ENCODE data around the gene ABCC6.
A peak's percentile ranks its signal among the peaks of the same experiment; 100 is the strongest.
"Not testable (repeated sequence)": the region's sequence is repeated elsewhere in the genome, so short reads cannot be mapped to it uniquely, and the experiment has no call there.

ABCC6 gene

DNA sequence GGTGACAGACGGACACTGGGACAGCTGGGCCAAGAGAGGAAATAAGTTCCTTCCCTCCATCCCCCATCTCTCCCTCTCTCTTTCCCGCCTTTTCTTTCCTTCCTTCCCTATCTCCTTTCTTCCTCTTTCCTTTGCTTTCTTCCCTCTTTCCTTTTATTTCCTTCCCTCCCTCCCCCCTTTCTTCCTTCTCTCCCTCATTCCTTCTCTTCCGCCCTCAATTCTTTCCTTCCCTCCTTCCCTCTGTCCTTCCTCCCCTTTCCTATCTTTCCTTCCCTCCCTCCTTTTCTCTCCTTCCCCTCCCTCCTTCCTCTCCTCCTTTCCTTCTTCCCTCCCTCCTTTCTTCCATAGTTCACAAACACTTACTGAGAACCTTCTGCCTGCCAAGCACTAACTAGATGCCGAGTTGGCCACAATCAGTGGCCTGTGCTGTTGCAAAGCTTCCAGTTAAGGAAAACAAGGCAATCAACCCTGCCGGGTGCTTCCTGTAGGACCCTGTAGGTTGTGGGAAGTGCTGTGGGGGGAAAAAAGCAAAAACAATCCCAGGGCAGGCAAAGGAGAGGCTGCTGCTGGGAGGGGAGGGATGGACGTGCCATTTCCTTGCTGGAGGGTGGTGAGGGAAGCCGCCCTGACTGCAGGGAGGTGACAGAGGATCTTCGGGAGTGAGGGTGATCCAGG lies 31.7 kb downstream of the ABCC6 start:
- Histone ChIP-seq H2BK5ac (ENCODE audit: low read length) (no peak overlapping the region), H3K27ac (replicated peaks; ENCODE audit: low read length) (no peak overlapping the region), H4K91ac (ENCODE audit: low read depth, low read length, poor library complexity) (no peak overlapping the region), H3K14ac (ENCODE audit: low read length) (no peak overlapping the region), H3K4me1 (ENCODE audit: control insufficient read depth in 2 of 2, insufficient read depth in 1 of 2, low read depth in 1 of 2, low read length in 2 of 2) (no peaks in the 10 kb centered on the region), H2BK15ac (ENCODE audit: low read length) (no peak overlapping the region), H3K36me3 (replicated peaks in 1 of 2; ENCODE audit: control insufficient read depth in 2 of 2, insufficient read depth in 2 of 2, low read length in 2 of 2) (no peaks in the 10 kb centered on the region), H3K18ac (ENCODE audit: low read length) (no peak overlapping the region), H2AFZ (ENCODE audit: low read length) (peak overlapping the region; percentile 54), H2AK5ac (ENCODE audit: low read depth, low read length) (no peak overlapping the region), H2BK120ac (ENCODE audit: low read depth, low read length) (no peak overlapping the region), H3K79me1 (ENCODE audit: low read depth, low read length) (no peaks in the 10 kb centered on the region), H3K4me3 (ENCODE audit: low read length in 2 of 2) (no peak overlapping the region), H3K23ac (ENCODE audit: low read depth, low read length, poor library complexity) (no peak overlapping the region), H3K27me3 (ENCODE audit: control insufficient read depth in 3 of 3, insufficient read depth in 3 of 3, low read depth in 1 of 3, low read length in 3 of 3) (peaks cover 0 to 4% (median 0%) of the 10 kb centered on the region in 3 experiments), H3K4me2 (ENCODE audit: insufficient read depth, low read length, poor library complexity, severe bottlenecking) (no peak overlapping the region), H2BK12ac (ENCODE audit: low read length) (no peak overlapping the region), H3K9me3 (replicated peaks in 1 of 2; ENCODE audit: control insufficient read depth in 2 of 2, insufficient read depth in 1 of 2, low read depth in 1 of 2, low read length in 2 of 2) (no peaks in the 10 kb centered on the region), H3K4ac (ENCODE audit: low read length) (no peak overlapping the region), H4K8ac (ENCODE audit: low read depth, low read length) (no peak overlapping the region), H3K9ac (ENCODE audit: low read depth, low read length, poor library complexity) (no peak overlapping the region)
- 100% methylated on average over 1 of the region's 8 CpGs; no CpG with 5 or more reads in 1 of the 2 donors for WGBS, 2 donors (ENCODE audit: extremely low coverage in 2 of 2, insufficient read length in 2 of 2, insufficient replicate concordance in 1 of 2)
- DNase-seq (ENCODE audit: low spot score): no peak

DNA sequence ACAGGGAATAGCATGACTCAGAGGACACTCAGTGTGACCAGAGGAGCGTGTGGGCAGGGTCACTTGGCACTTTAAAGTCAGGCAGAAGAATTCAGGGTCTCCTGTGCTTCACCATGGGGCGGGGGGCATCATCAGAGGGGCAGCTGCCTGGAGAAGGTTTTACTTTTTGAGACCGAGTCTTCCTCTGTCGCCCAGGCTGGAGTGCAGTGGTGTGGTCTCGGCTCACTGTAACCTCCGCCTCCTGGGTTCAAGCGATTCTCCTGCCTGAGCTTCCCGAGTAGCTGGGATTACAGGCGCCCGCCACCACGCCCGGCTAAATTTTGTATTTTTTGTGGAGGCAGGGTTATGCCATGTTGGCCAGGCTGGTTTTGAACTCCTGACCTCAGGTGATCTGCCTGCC lies 32.3 kb downstream of the ABCC6 start:
- not testable (repeated sequence) for H3K14ac ChIP-seq (ENCODE audit: low read length); H3K4me2 ChIP-seq (ENCODE audit: insufficient read depth, low read length, poor library complexity, severe bottlenecking); H3K79me1 ChIP-seq (ENCODE audit: low read depth, low read length); H3K4me3 ChIP-seq (ENCODE audit: low read length in 2 of 2); H3K9me3 ChIP-seq (replicated peaks in 1 of 2; ENCODE audit: control insufficient read depth in 2 of 2, insufficient read depth in 1 of 2, low read depth in 1 of 2, low read length in 2 of 2); H2BK120ac ChIP-seq (ENCODE audit: low read depth, low read length); H3K4me1 ChIP-seq (ENCODE audit: control insufficient read depth in 2 of 2, insufficient read depth in 1 of 2, low read depth in 1 of 2, low read length in 2 of 2); H2BK12ac ChIP-seq (ENCODE audit: low read length); DNase-seq (ENCODE audit: low spot score); H2AFZ ChIP-seq (ENCODE audit: low read length); H3K36me3 ChIP-seq (replicated peaks in 1 of 2; ENCODE audit: control insufficient read depth in 2 of 2, insufficient read depth in 2 of 2, low read length in 2 of 2); H3K27me3 ChIP-seq (ENCODE audit: control insufficient read depth in 3 of 3, insufficient read depth in 3 of 3, low read depth in 1 of 3, low read length in 3 of 3); H3K4ac ChIP-seq (ENCODE audit: low read length); H3K27ac ChIP-seq (replicated peaks; ENCODE audit: low read length); H4K91ac ChIP-seq (ENCODE audit: low read depth, low read length, poor library complexity); H3K9ac ChIP-seq (ENCODE audit: low read depth, low read length, poor library complexity); H2AK5ac ChIP-seq (ENCODE audit: low read depth, low read length); H3K23ac ChIP-seq (ENCODE audit: low read depth, low read length, poor library complexity); H2BK5ac ChIP-seq (ENCODE audit: low read length); H4K8ac ChIP-seq (ENCODE audit: low read depth, low read length); H2BK15ac ChIP-seq (ENCODE audit: low read length); H3K18ac ChIP-seq (ENCODE audit: low read length)
- no CpG with 5 or more reads among the region's 12 CpGs for WGBS, 2 donors (ENCODE audit: extremely low coverage in 2 of 2, insufficient read length in 2 of 2, insufficient replicate concordance in 1 of 2)

DNA sequence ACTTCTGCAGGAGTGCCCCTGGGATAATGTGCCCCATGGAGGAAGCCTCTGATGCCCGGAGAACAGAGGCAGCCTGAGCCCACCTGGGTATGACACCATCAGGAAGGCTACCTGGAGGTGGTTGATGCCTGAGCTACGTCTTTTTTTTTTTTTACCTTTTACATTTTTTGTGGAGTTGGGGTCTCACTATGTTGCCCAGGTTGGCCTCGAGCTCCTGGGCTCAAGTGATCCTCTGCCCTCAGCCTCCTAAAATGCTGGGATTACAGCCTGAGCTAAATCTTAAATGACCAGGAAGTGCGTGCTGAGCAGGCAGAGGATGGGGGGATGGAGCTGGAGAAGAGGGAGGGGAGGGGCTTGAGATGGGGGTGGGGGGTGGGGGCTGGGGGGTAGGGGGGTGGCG lies 32.7 kb downstream of the ABCC6 start:
- H2BK15ac ChIP-seq (ENCODE audit: low read length): no peak overlapping the region
- H3K4ac ChIP-seq (ENCODE audit: low read length): no peak overlapping the region
- no peak overlapping the region for H3K4me2 ChIP-seq (ENCODE audit: insufficient read depth, low read length, poor library complexity, severe bottlenecking)
- H3K4me3 ChIP-seq (ENCODE audit: low read length in 2 of 2): no peak overlapping the region
- no peak overlapping the region for H4K8ac ChIP-seq (ENCODE audit: low read depth, low read length)
- no peak overlapping the region for H3K23ac ChIP-seq (ENCODE audit: low read depth, low read length, poor library complexity)
- no peak overlapping the region for H2BK120ac ChIP-seq (ENCODE audit: low read depth, low read length)
- WGBS, 2 donors (ENCODE audit: extremely low coverage in 2 of 2, insufficient read length in 2 of 2, insufficient replicate concordance in 1 of 2): no CpG with 5 or more reads among the region's 5 CpGs
- H3K36me3 ChIP-seq (replicated peaks in 1 of 2; ENCODE audit: control insufficient read depth in 2 of 2, insufficient read depth in 2 of 2, low read length in 2 of 2): no peaks in the 10 kb centered on the region
- no peak overlapping the region for H2AFZ ChIP-seq (ENCODE audit: low read length)
- H2AK5ac ChIP-seq (ENCODE audit: low read depth, low read length): no peak overlapping the region
- H3K9ac ChIP-seq (ENCODE audit: low read depth, low read length, poor library complexity): no peak overlapping the region
- H4K91ac ChIP-seq (ENCODE audit: low read depth, low read length, poor library complexity): no peak overlapping the region
- H3K27me3 ChIP-seq (ENCODE audit: control insufficient read depth in 3 of 3, insufficient read depth in 3 of 3, low read depth in 1 of 3, low read length in 3 of 3): peaks cover 0 to 4% (median 0%) of the 10 kb centered on the region in 3 experiments
- no peak overlapping the region for H3K27ac ChIP-seq (replicated peaks; ENCODE audit: low read length)
- H3K14ac ChIP-seq (ENCODE audit: low read length): no peak overlapping the region
- no peaks in the 10 kb centered on the region for H3K4me1 ChIP-seq (ENCODE audit: control insufficient read depth in 2 of 2, insufficient read depth in 1 of 2, low read depth in 1 of 2, low read length in 2 of 2)
- DNase-seq (ENCODE audit: low spot score): no peak
- no peak overlapping the region for H2BK5ac ChIP-seq (ENCODE audit: low read length)
- no peak overlapping the region for H3K18ac ChIP-seq (ENCODE audit: low read length)
- H2BK12ac ChIP-seq (ENCODE audit: low read length): no peak overlapping the region
- H3K9me3 ChIP-seq (replicated peaks in 1 of 2; ENCODE audit: control insufficient read depth in 2 of 2, insufficient read depth in 1 of 2, low read depth in 1 of 2, low read length in 2 of 2): no peaks in the 10 kb centered on the region
- no peaks in the 10 kb centered on the region for H3K79me1 ChIP-seq (ENCODE audit: low read depth, low read length)

DNA sequence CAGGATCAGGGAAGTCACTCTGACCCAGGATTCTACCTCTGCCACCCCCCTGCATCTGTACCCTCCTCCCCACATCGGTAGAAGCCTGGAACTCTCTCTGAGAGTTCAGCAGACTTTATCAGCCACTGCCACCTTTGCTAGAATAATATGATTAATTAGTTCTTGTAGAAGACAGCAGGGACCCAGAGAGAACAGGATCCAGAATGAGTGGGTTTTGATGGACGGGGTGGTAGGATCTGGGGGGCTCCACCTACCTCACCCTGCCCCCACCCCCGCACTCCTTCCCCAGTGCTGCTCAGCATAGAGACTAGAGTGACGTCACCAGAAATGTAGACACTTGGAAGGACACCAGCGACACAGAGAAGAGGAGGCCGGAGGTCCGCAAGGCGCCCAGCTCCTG lies 33.5 kb downstream of the ABCC6 start:
- H3K9ac ChIP-seq (ENCODE audit: low read depth, low read length, poor library complexity): no peak overlapping the region
- no peak overlapping the region for H2AFZ ChIP-seq (ENCODE audit: low read length)
- H3K4ac ChIP-seq (ENCODE audit: low read length): no peak overlapping the region
- no peak overlapping the region for H2BK15ac ChIP-seq (ENCODE audit: low read length)
- WGBS, 2 donors (ENCODE audit: extremely low coverage in 2 of 2, insufficient read length in 2 of 2, insufficient replicate concordance in 1 of 2): no CpG with 5 or more reads among the region's 8 CpGs
- H4K91ac ChIP-seq (ENCODE audit: low read depth, low read length, poor library complexity): no peak overlapping the region
- H3K23ac ChIP-seq (ENCODE audit: low read depth, low read length, poor library complexity): no peak overlapping the region
- H3K4me2 ChIP-seq (ENCODE audit: insufficient read depth, low read length, poor library complexity, severe bottlenecking): no peak overlapping the region
- no peak overlapping the region for H3K4me3 ChIP-seq (ENCODE audit: low read length in 2 of 2)
- peaks cover 0 to 4% (median 0%) of the 10 kb centered on the region in 3 experiments for H3K27me3 ChIP-seq (ENCODE audit: control insufficient read depth in 3 of 3, insufficient read depth in 3 of 3, low read depth in 1 of 3, low read length in 3 of 3)
- no peaks in the 10 kb centered on the region for H3K36me3 ChIP-seq (replicated peaks in 1 of 2; ENCODE audit: control insufficient read depth in 2 of 2, insufficient read depth in 2 of 2, low read length in 2 of 2)
- H3K27ac ChIP-seq (replicated peaks; ENCODE audit: low read length): no peak overlapping the region
- H3K18ac ChIP-seq (ENCODE audit: low read length): no peak overlapping the region
- H3K9me3 ChIP-seq (replicated peaks in 1 of 2; ENCODE audit: control insufficient read depth in 2 of 2, insufficient read depth in 1 of 2, low read depth in 1 of 2, low read length in 2 of 2): no peaks in the 10 kb centered on the region
- H2BK5ac ChIP-seq (ENCODE audit: low read length): no peak overlapping the region
- H2BK12ac ChIP-seq (ENCODE audit: low read length): no peak overlapping the region
- no peak overlapping the region for H2BK120ac ChIP-seq (ENCODE audit: low read depth, low read length)
- no peaks in the 10 kb centered on the region for H3K79me1 ChIP-seq (ENCODE audit: low read depth, low read length)
- no peak overlapping the region for H3K14ac ChIP-seq (ENCODE audit: low read length)
- no peak for DNase-seq (ENCODE audit: low spot score)
- H4K8ac ChIP-seq (ENCODE audit: low read depth, low read length): no peak overlapping the region
- H2AK5ac ChIP-seq (ENCODE audit: low read depth, low read length): no peak overlapping the region
- no peaks in the 10 kb centered on the region for H3K4me1 ChIP-seq (ENCODE audit: control insufficient read depth in 2 of 2, insufficient read depth in 1 of 2, low read depth in 1 of 2, low read length in 2 of 2)
